Activated naive CD4-positive, alpha-beta T cell treated with anti-CD3 and anti-CD28 coated beads, Interleukin-2, amount 10 ng/mL, durations not matched to agents 5 hours and 36 hours (primary cell): ENCODE measurements around the gene COPS8. TPM values are rescaled to one million over a fixed set of nuclear protein-coding genes. Genes with fewer than 3 reads are reported as not detected.

Experiments used
- total RNA-seq, 2 experiments: library from RNA; stranded (reverse); gene quantifications; one replicate each; pipeline ENCODE4 v1.2.3, GENCODE V29; 2021

Gene COPS8
- total RNA-seq = 10 to 100 TPM; 39.5 to 39.6 TPM

GRCh38 chr2:237085248-237086221 lies at the start of gene COPS8:
Gene COPS8, plus strand, starts transcription at chr2:237085889. Its CDS starts 76 bp downstream, at chr2:237085965.

